ENCODE data around the gene SMCHD1. TPM values are rescaled to one million over a fixed set of nuclear protein-coding genes. Genes with fewer than 3 reads are reported as not detected.

Gene SMCHD1
- total and polyA plus RNA-seq, 2 donors (not counting 1 experiment from before 2014, with no cell fraction given), result 54.2 to 380 TPM

GRCh38 chr18:2617401-2617998 lies 38.0 kb upstream of the SMCHD1 start:
- Histone ChIP-seq H3K36me3 (replicated peaks in 1 of 2; ENCODE audit: control extremely low read depth in 1 of 2, control insufficient read depth in 1 of 2, extremely low read depth in 1 of 2, insufficient read depth in 2 of 2, low read length in 1 of 2) (peaks cover 0 to 2% of the 10 kb centered on the region in 2 experiments), H3K27ac (ENCODE audit: low read length in 2 of 2) (no peak overlapping the region), H3K4me1 (ENCODE audit: control insufficient read depth in 2 of 2, insufficient read depth in 2 of 2, low read length in 2 of 2) (no peaks in the 10 kb centered on the region), H3K4me2 (replicated peaks; ENCODE audit: low read depth, low read length, poor library complexity, severe bottlenecking) (no peak overlapping the region), H3K27me3 (replicated peaks in 1 of 4; ENCODE audit: control extremely low read depth in 1 of 4, control insufficient read depth in 3 of 4, insufficient read depth in 4 of 4, low read length in 3 of 4) (no peaks in the 10 kb centered on the region), H3K79me2 (ENCODE audit: control insufficient read depth, insufficient read depth, low read length) (no peaks in the 10 kb centered on the region), H3K9me3 (ENCODE audit: control extremely low read depth in 1 of 3, control insufficient read depth in 2 of 3, insufficient read depth in 1 of 3, low read length in 2 of 3) (peaks cover 0 to 4% (median 0%) of the 10 kb centered on the region in 3 donors), H3K9ac (ENCODE audit: low read length) (no peak overlapping the region), H3K4me3 (ENCODE audit: control extremely low read depth in 1 of 5, extremely low read depth in 1 of 5, insufficient read depth in 1 of 5, low read depth in 2 of 5, low read length in 4 of 5) (no peak overlapping the region), H4K20me1 (ENCODE audit: control insufficient read depth, insufficient read depth, low read length, poor library complexity, severe bottlenecking) (no peaks in the 10 kb centered on the region), H2AFZ (ENCODE audit: insufficient read depth, low read depth, low read length, poor library complexity, severe bottlenecking) (no peak overlapping the region)
- CTCF ChIA-PET, result no interaction called here
- Mint-ChIP-seq H3K27me3 (no peaks in the 10 kb centered on the region), H3K27ac (no peak overlapping the region), H3K4me1 (no peaks in the 10 kb centered on the region), H3K4me3 (no peak overlapping the region), H3K9me3 (ENCODE audit: insufficient read depth) (peaks cover 2% of the 10 kb centered on the region)
- no peak for DNase-seq
- intact Hi-C loops (cut with micrococcal nuclease), result no loop called here
- no peak for ATAC-seq (ENCODE audit: low read depth)
- no CpG with 5 or more reads among the region's 4 CpGs for WGBS (ENCODE audit: insufficient coverage)
- TF ChIP-seq EZH2 (IDR thresholded peaks at IDR 0.05; ENCODE audit: borderline replicate concordance, insufficient read depth, low read depth, low read length, poor library complexity, severe bottlenecking) (no peak), CTCF (IDR thresholded peaks at IDR 0.05) (no peak)
- POLR2A ChIA-PET, result no interaction called here

GRCh38 chr18:2618009-2618408 lies 37.5 kb upstream of the SMCHD1 start:
- H3K27me3 Mint-ChIP-seq, result no peaks in the 10 kb centered on the region
- no peak overlapping the region for H3K4me2 ChIP-seq (replicated peaks; ENCODE audit: low read depth, low read length, poor library complexity, severe bottlenecking)
- no peak overlapping the region for H3K4me3 Mint-ChIP-seq

More at GRCh38 chr18:2618009-2618408, 37.5 kb upstream of the SMCHD1 start:
- Mint-ChIP-seq H3K9me3 (ENCODE audit: insufficient read depth) (peaks cover 2% of the 10 kb centered on the region), H3K4me1 (no peaks in the 10 kb centered on the region), H3K27ac (no peak overlapping the region)
- H3K4me3 ChIP-seq (ENCODE audit: control extremely low read depth in 1 of 5, extremely low read depth in 1 of 5, insufficient read depth in 1 of 5, low read depth in 2 of 5, low read length in 4 of 5), result no peak overlapping the region
- no peaks in the 10 kb centered on the region for H3K4me1 ChIP-seq (ENCODE audit: control insufficient read depth in 2 of 2, insufficient read depth in 2 of 2, low read length in 2 of 2)
- H4K20me1 ChIP-seq (ENCODE audit: control insufficient read depth, insufficient read depth, low read length, poor library complexity, severe bottlenecking), result no peaks in the 10 kb centered on the region
- peaks cover 0 to 4% (median 0%) of the 10 kb centered on the region in 3 donors for H3K9me3 ChIP-seq (ENCODE audit: control extremely low read depth in 1 of 3, control insufficient read depth in 2 of 3, insufficient read depth in 1 of 3, low read length in 2 of 3)
- no peak for ATAC-seq (ENCODE audit: low read depth)
- WGBS (ENCODE audit: insufficient coverage), result no CpG with 5 or more reads among the region's 4 CpGs
- ChIA-PET POLR2A (no interaction called here), CTCF (no interaction called here)
- TF ChIP-seq CTCF (IDR thresholded peaks at IDR 0.05), result no peak
- H2AFZ ChIP-seq (ENCODE audit: insufficient read depth, low read depth, low read length, poor library complexity, severe bottlenecking), result no peak overlapping the region
- H3K27me3 ChIP-seq (replicated peaks in 1 of 4; ENCODE audit: control extremely low read depth in 1 of 4, control insufficient read depth in 3 of 4, insufficient read depth in 4 of 4, low read length in 3 of 4), result no peaks in the 10 kb centered on the region
- peaks cover 0 to 2% of the 10 kb centered on the region in 2 experiments for H3K36me3 ChIP-seq (replicated peaks in 1 of 2; ENCODE audit: control extremely low read depth in 1 of 2, control insufficient read depth in 1 of 2, extremely low read depth in 1 of 2, insufficient read depth in 2 of 2, low read length in 1 of 2)
- intact Hi-C loops (cut with micrococcal nuclease), result no loop called here
- no peak overlapping the region for H3K27ac ChIP-seq (ENCODE audit: low read length in 2 of 2)
- no peak overlapping the region for H3K9ac ChIP-seq (ENCODE audit: low read length)
- DNase-seq, result no peak
- H3K79me2 ChIP-seq (ENCODE audit: control insufficient read depth, insufficient read depth, low read length), result no peaks in the 10 kb centered on the region
